HepG2 (cell line): ENCODE data around the gene RANBP17. TPM values are rescaled to one million over a fixed set of nuclear protein-coding genes. Genes with fewer than 3 reads are reported as not detected.

Experiments
- ATAC-seq: fragments of 200-7000 bp; cut with Tn5 transposase; 3 replicates; pipeline ENCODE4 v1.9.1; 2020; ENCODE audit warnings: mild to moderate bottlenecking, moderate library complexity
- BruUV-seq: library from RNA; stranded (reverse); fragments of 400-500 nt; replicated peaks from 2 replicates; lab custom pipeline; 2021; lab: Mats Ljungman, UMichigan
- CTCF ChIA-PET: fragments of 300-600 bp; formaldehyde crosslinking; extraction: SDS; loops from one replicate; lab custom pipeline; 2021; ENCODE audit warnings: low total read pairs, inconsistent platforms, low intra/inter-chr PET ratio; lab: Yijun Ruan, JAX
- POLR2A ChIA-PET: fragments of 350-600 bp; sonication (Branson Sonifier 250); formaldehyde crosslinking; loops from one replicate; lab custom pipeline; 2020; ENCODE audit warnings: antibody characterized with exemption, inconsistent platforms; lab: Yijun Ruan, JAX
- DNase-seq: peaks from one replicate; pipeline ENCODE4 v3.0.0-alpha.2; 2015; ENCODE audit warnings: low spot score
- FAIRE-seq: peaks from 3 replicates; lab custom pipeline; 2011; peaks lifted over from hg19 to GRCh38; lab: Jason Lieb, UNC
- H2AFZ ChIP-seq: one replicate; pipeline ENCODE4 v1.6.1; 2011; ENCODE audit warnings: low read length, inconsistent platforms
- H3K27ac ChIP-seq: fragments of 300-600 bp; 3 replicates; pipeline ENCODE4 v1.8.0; 2011; ENCODE audit warnings: mixed run types, mild to moderate bottlenecking, mixed read lengths, low read length, inconsistent platforms; ENCODE audit not compliant: insufficient read depth; ENCODE audit errors: extremely low read length
- H3K27me3 ChIP-seq, 2 experiments: fragments of 200-600 bp in 1 of 2; 2 replicates in 1 of 2; 3 replicates in 1 of 2; pipeline versions ENCODE4 v1.6.0 to v1.8.0; 2011; ENCODE audit warnings: low read length in 2 of 2, mild to moderate bottlenecking in 2 of 2, moderate library complexity in 2 of 2, inconsistent platforms in 1 of 2; ENCODE audit not compliant: insufficient read depth in 2 of 2, control insufficient read depth in 1 of 2
- H3K36me3 ChIP-seq, 2 experiments: fragments of 200-600 bp in 1 of 2; replicated peaks in 1 of 2; 2 replicates in 1 of 2; 3 replicates in 1 of 2; pipeline versions ENCODE4 v1.5.1 to v1.8.0; 2011; ENCODE audit warnings: low read length in 2 of 2, inconsistent platforms in 1 of 2; ENCODE audit not compliant: insufficient read depth in 2 of 2, control insufficient read depth in 1 of 2
- H3K4me1 ChIP-seq: 2 replicates; pipeline ENCODE4 v1.5.1; 2012; ENCODE audit warnings: low read length, inconsistent platforms; ENCODE audit not compliant: insufficient read depth
- H3K4me2 ChIP-seq: 2 replicates; pipeline ENCODE4 v1.6.0; 2011; ENCODE audit warnings: low read depth, low read length, inconsistent platforms
- H3K4me3 ChIP-seq, 3 experiments: fragments of 200-600 bp in 1 of 3; sonication (generic), shearing (Covaris generic) in 1 of 3; replicated peaks in 1 of 3; 2 replicates each; pipeline ENCODE4 v1.5.1; 2011 to 2016; ENCODE audit warnings: low read length in 3 of 3, inconsistent platforms in 2 of 3, low read depth in 2 of 3, mild to moderate bottlenecking in 2 of 3, control low read depth in 1 of 3, mixed read lengths in 1 of 3; ENCODE audit not compliant: insufficient read depth in 1 of 3
- H3K79me2 ChIP-seq: one replicate; pipeline ENCODE4 v1.6.1; 2011; ENCODE audit warnings: low read length, inconsistent platforms; ENCODE audit not compliant: insufficient read depth
- H3K9ac ChIP-seq: 2 replicates; pipeline ENCODE4 v1.6.0; 2011; ENCODE audit warnings: mild to moderate bottlenecking, low read depth, low read length, inconsistent platforms; ENCODE audit not compliant: insufficient read depth
- H3K9me3 ChIP-seq: 2 replicates; pipeline ENCODE4 v1.5.1; 2012; ENCODE audit warnings: mild to moderate bottlenecking, low read length
- H4K20me1 ChIP-seq: 2 replicates; pipeline ENCODE4 v1.6.0; 2011; ENCODE audit warnings: inconsistent platforms, mild to moderate bottlenecking, low read length, moderate library complexity; ENCODE audit not compliant: insufficient read depth
- ATF7 ChIP-seq, 2 experiments: fragments of 450-650 bp in 1 of 2; sonication (generic) in 1 of 2; formaldehyde crosslinking in 1 of 2; IDR thresholded peaks; 2 replicates each; pipeline versions ENCODE4 v1.4.0 to v1.6.1; 2016 to 2020; ENCODE audit warnings: antibody characterized with exemption in 1 of 2, mild to moderate bottlenecking in 1 of 2, missing genetic modification reagents in 1 of 2
- CREB1 ChIP-seq, 2 experiments: fragments of 450-650 bp in 1 of 2; IDR thresholded peaks; 2 replicates each; pipeline ENCODE4 v1.6.1; 2016 to 2017; ENCODE audit warnings: control low read depth in 1 of 2, mild to moderate bottlenecking in 1 of 2, missing compliant biosample characterization in 1 of 2, missing genetic modification characterization in 1 of 2
- TOPORS ChIP-seq: sonication (generic); formaldehyde crosslinking; IDR thresholded peaks from 2 replicates; pipeline ENCODE4 v1.8.0; 2023; ENCODE audit warnings: mild to moderate bottlenecking, missing genetic modification reagents
- WIZ ChIP-seq: sonication (generic); formaldehyde crosslinking; IDR thresholded peaks from 2 replicates; pipeline ENCODE4 v1.5.1; 2020; ENCODE audit warnings: mild to moderate bottlenecking, missing genetic modification reagents
- ZNF546 ChIP-seq: sonication (generic); formaldehyde crosslinking; conservative IDR thresholded peaks from 2 replicates; pipeline ENCODE4 v1.8.1; 2023; ENCODE audit warnings: mild to moderate bottlenecking, missing genetic modification reagents
- ZNF607 ChIP-seq: sonication (generic); formaldehyde crosslinking; IDR thresholded peaks from 2 replicates; pipeline ENCODE4 v1.5.1; 2020; ENCODE audit warnings: missing genetic modification reagents, mild to moderate bottlenecking, borderline replicate concordance
- WGBS: methylation state at CpG from one replicate; pipeline ENCODE4 v1.1.6; 2017; ENCODE audit warnings: low lambda C conversion rate; 5-methylcytosine and 5-hydroxymethylcytosine counted together
- in situ Hi-C: cut with HindIII; loops from 2 replicates; pipeline ENCODE4 v1.10.0; 2017; ENCODE audit warnings: low pct_unique_long_range_greater_than_20kb; ENCODE audit not compliant: extremely low pct_ligation_motif_present
- intact Hi-C: fragments of 100-400 bp; cut with micrococcal nuclease; formaldehyde crosslinking; loops from one replicate; pipeline ENCODE4 v1.10.0; 2022; ENCODE audit not compliant: unreplicated experiment
- polyA plus RNA-seq, 8 experiments: library from polyadenylated mRNA; depleted of rRNA in 3 of 8; stranded (reverse) in 7 of 8; unstranded in 1 of 8; fragments of >200 nt; fragmentation: Illumina TruSeq in 4 of 8; extraction: Trizol in 4 of 8; gene quantifications; 2 replicates each; pipeline versions ENCODE4 v1.2.1 to v1.2.3, GENCODE V29; 2011 to 2016; ENCODE audit warnings: low read depth in 4 of 8, missing spikeins in 1 of 8, mixed read lengths in 1 of 8; ENCODE audit not compliant: insufficient read depth in 1 of 8
- total RNA-seq, 5 experiments: library from RNA; depleted of rRNA; stranded (reverse); fragments of >200 nt; fragmentation: Illumina TruSeq; extraction: Trizol; gene quantifications; 2 replicates each; pipeline ENCODE4 v1.2.3, GENCODE V29; 2016; ENCODE audit warnings: low read depth in 1 of 5
- TF ChIP-seq, protein P1 (sequence below): sonication (generic); formaldehyde crosslinking; IDR thresholded peaks from 2 replicates; pipeline ENCODE4 v1.5.1; 2020; ENCODE audit warnings: missing genetic modification reagents, mild to moderate bottlenecking, borderline replicate concordance

Gene RANBP17
- total and polyA plus RNA-seq, 2 of the 13 experiments (the other 11 are each of a cell fraction or from before 2014, with no cell fraction given) = not detected

DNA sequence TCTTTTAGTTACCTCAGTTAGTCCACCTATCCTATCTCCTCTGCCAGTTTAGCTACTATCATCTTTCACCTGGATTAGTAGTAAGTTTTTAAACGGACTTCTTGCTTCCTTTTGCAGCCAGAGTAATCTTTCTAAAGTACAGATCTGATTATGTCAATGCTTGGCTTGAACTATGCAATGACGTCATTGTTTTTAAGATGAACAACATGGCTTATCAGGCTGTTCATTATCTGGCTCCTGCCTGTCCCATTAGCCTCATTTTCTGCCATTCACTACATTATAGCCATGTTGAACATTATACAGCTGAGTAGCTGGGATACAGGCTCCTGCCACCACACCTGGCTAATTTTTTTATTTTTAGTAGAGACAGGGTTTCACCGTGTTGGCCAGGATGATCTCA, 98.7 kb downstream of the RANBP17 start:
- POLR2A ChIA-PET = no interaction called here
- TF ChIP-seq CREB1 (IDR thresholded peaks at IDR 0.05) (peak; percentile 93), CREB1 (CRISPR knock-in tag; IDR thresholded peaks at IDR 0.05) (no peak), WIZ (CRISPR knock-in tag) (no peak), ATF7 (IDR thresholded peaks at IDR 0.05) (peak; percentile 99), ATF7 (CRISPR knock-in tag; IDR thresholded peaks at IDR 0.05) (no peak)
- intact Hi-C loops = no loop called here

DNA sequence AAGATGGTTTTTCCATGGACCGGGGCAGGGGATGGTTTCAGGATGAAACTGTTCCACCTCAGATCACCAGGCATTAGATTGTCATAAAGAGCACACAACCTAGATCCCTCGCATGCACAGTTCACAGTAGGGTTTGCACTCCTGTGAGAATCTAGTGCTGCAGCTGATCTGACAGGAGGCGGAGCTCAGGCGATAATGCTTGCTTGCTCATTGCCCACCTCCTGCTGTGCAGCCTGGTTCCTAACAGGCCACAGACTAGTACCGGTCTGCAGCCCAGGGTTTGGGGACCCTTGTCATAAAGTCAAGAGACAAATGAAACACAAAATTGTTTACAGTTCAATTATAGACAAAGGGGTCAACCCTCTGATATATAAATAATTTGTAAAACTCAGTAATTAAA, 101.7 kb downstream of the RANBP17 start:
- Histone ChIP-seq H3K79me2 (no peaks in the 10 kb centered on the region), H4K20me1 (no peaks in the 10 kb centered on the region), H3K27ac (no peak overlapping the region), H3K36me3 (no peaks in the 10 kb centered on the region), H3K9ac (no peak overlapping the region), H3K4me3 (no peak overlapping the region), H2AFZ (no peak overlapping the region), H3K4me1 (no peaks in the 10 kb centered on the region), H3K27me3 (no peaks in the 10 kb centered on the region), H3K4me2 (no peak overlapping the region), H3K9me3 (no peaks in the 10 kb centered on the region)
- ATAC-seq (no peak), DNase-seq (no peak), FAIRE-seq (no peak)
- intact Hi-C loops = no loop called here
- ChIA-PET POLR2A (no interaction called here), CTCF (no interaction called here)
- BruUV-seq = no TSS peak
- in situ Hi-C loops = no loop called here
- 0% methylated on average over 4 of the region's 5 CpGs for WGBS
- TF ChIP-seq, protein P1, sequence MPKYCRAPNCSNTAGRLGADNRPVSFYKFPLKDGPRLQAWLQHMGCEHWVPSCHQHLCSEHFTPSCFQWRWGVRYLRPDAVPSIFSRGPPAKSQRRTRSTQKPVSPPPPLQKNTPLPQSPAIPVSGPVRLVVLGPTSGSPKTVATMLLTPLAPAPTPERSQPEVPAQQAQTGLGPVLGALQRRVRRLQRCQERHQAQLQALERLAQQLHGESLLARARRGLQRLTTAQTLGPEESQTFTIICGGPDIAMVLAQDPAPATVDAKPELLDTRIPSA (CRISPR knock-in tag) = no peak
- TF ChIP-seq ZNF607 (CRISPR knock-in tag) (no peak), ZNF546 (CRISPR knock-in tag) (no peak), TOPORS (CRISPR knock-in tag) (no peak)

More for the DNA sequence above, 98.7 kb downstream of the RANBP17 start:
- Histone ChIP-seq H3K27me3 (no peaks in the 10 kb centered on the region), H4K20me1 (no peaks in the 10 kb centered on the region), H3K36me3 (no peaks in the 10 kb centered on the region), H3K9ac (no peak overlapping the region), H3K4me3 (no peak overlapping the region), H3K79me2 (no peaks in the 10 kb centered on the region), H3K9me3 (no peaks in the 10 kb centered on the region), H3K4me1 (no peaks in the 10 kb centered on the region), H2AFZ (no peak overlapping the region), H3K4me2 (no peak overlapping the region), H3K27ac (no peak overlapping the region)
- WGBS = 0% methylated on average over 3 of the region's 3 CpGs
- CTCF ChIA-PET = no interaction called here
- ATAC-seq (no peak), FAIRE-seq (no peak), DNase-seq (no peak)
- in situ Hi-C loops = no loop called here
- BruUV-seq = no TSS peak
